ENCODE results near the gene NBR1.
"Not testable (repeated sequence)": the region's sequence is repeated elsewhere in the genome, so short reads cannot be mapped to it uniquely, and the experiment has no call there.

NBR1 gene

GRCh38 chr17:43143201-43143600 lies 27.8 kb upstream of the NBR1 start:
- DNase-seq (ENCODE audit: low read depth in 1 of 2, low spot score in 1 of 2): no peak
- no peak for TF ChIP-seq GABPA (IDR thresholded peaks at IDR 0.05; ENCODE audit: low read depth)
- TF ChIP-seq POLR2AphosphoS5 (IDR thresholded peaks at IDR 0.05; ENCODE audit: low read depth): no peak
- TF ChIP-seq CTCF (IDR thresholded peaks at IDR 0.05; ENCODE audit: insufficient read depth, low read length): no peak
- no peak for TF ChIP-seq SPI1 (IDR thresholded peaks at IDR 0.05; ENCODE audit: borderline replicate concordance, low read depth)
- TF ChIP-seq REST (IDR thresholded peaks at IDR 0.05; ENCODE audit: insufficient replicate concordance, low read depth): no peak
- Histone ChIP-seq H3K27me3 (ENCODE audit: insufficient read depth, poor library complexity, severe bottlenecking) (no peaks in the 10 kb centered on the region), H3K4me3 (replicated peaks; ENCODE audit: insufficient read depth, low read length) (no peak overlapping the region), H3K27ac (replicated peaks) (no peak overlapping the region)

DNA sequence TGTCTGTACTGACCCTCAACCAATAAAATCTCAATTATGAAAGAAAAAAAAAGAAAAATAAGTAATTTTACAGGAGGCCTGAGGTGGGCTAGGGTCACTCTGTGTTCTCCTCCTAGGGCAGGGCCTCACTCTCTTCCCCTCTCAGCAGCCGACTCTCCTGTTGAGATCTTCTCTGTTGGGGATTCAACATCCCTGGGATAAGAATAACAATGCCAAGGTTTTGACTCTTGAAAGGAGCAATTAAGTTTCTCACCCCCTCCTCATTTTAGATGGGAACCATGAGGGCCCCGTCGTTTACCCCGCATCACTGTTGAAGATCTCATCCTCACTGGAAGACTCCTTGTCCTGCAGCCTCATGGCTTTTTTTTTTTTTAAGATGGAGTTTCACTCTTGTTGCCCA lies 24.4 kb upstream of the NBR1 start:
- TF ChIP-seq CTCF (IDR thresholded peaks at IDR 0.05; ENCODE audit: insufficient read depth, low read length) (no peak), REST (IDR thresholded peaks at IDR 0.05; ENCODE audit: insufficient replicate concordance, low read depth) (no peak), SPI1 (IDR thresholded peaks at IDR 0.05; ENCODE audit: borderline replicate concordance, low read depth) (no peak), GABPA (IDR thresholded peaks at IDR 0.05; ENCODE audit: low read depth) (no peak), POLR2AphosphoS5 (IDR thresholded peaks at IDR 0.05; ENCODE audit: low read depth) (no peak)
- no peak overlapping the region for H3K27ac ChIP-seq (replicated peaks)
- DNase-seq (ENCODE audit: low read depth in 1 of 2, low spot score in 1 of 2): no peak

DNA sequence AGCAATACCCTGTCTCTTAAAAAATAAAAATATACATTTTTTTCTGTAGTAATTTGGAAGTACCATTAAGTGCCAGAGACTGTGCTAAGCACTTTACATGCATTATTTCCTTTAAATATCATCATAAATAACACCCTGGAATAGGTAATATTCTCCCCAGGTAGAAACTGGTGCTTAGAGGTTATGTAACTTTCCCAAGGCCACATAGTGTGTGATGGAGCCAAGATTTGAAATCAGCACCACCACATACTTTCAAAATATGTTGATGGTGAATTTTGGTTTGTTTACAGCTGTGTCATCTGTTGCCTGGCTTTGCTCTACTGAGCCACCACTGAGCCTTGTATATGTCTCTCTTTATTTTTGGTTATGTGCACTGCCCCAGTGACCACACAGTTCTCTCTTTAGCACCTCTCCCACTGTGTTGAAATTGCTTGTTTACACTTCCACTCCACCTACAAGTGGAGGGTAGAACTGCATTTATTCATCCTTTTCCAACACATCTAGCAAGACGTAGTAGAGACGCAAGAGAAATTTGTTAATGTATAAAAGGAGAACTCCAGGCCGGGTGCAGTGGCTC lies 19.0 kb upstream of the NBR1 start:
- no peak overlapping the region for H3K27ac ChIP-seq (replicated peaks)
- no peak for TF ChIP-seq GABPA (IDR thresholded peaks at IDR 0.05; ENCODE audit: low read depth)
- TF ChIP-seq POLR2AphosphoS5 (IDR thresholded peaks at IDR 0.05; ENCODE audit: low read depth): no peak
- TF ChIP-seq SPI1 (IDR thresholded peaks at IDR 0.05; ENCODE audit: borderline replicate concordance, low read depth): no peak
- TF ChIP-seq REST (IDR thresholded peaks at IDR 0.05; ENCODE audit: insufficient replicate concordance, low read depth): no peak
- H3K27me3 ChIP-seq (ENCODE audit: insufficient read depth, poor library complexity, severe bottlenecking): no peaks in the 10 kb centered on the region
- H3K4me3 ChIP-seq (replicated peaks; ENCODE audit: insufficient read depth, low read length): no peak overlapping the region
- no peak for DNase-seq (ENCODE audit: low read depth in 1 of 2, low spot score in 1 of 2)

More for the DNA sequence above, 24.4 kb upstream of the NBR1 start:
- H3K27me3 ChIP-seq (ENCODE audit: insufficient read depth, poor library complexity, severe bottlenecking): no peaks in the 10 kb centered on the region
- no peak overlapping the region for H3K4me3 ChIP-seq (replicated peaks; ENCODE audit: insufficient read depth, low read length)

- not testable (repeated sequence) for H3K27ac ChIP-seq (replicated peaks); H3K4me3 ChIP-seq (replicated peaks; ENCODE audit: insufficient read depth, low read length); H3K27me3 ChIP-seq (ENCODE audit: insufficient read depth, poor library complexity, severe bottlenecking); DNase-seq (ENCODE audit: low read depth in 1 of 2, low spot score in 1 of 2)
Measured at GRCh38 chr17:43153197-43153835, 17.7 kb upstream of the NBR1 start.

All from HL-60 (cell line).